NK-92 treated with Interleukin-12 subunit alpha and Interleukin-12 subunit beta, amount 100 ng/mL, for 24 hours (cell line): ENCODE data around the gene HSFX4.
"Not testable (repeated sequence)": the region's sequence is repeated elsewhere in the genome, so short reads cannot be mapped to it uniquely, and the experiment has no call there.

ENCODE experiments used
- DNase-seq: peaks from one replicate; lab custom pipeline; 2025; lab: John Stamatoyannopoulos, UW

The HSFX4 gene, protein sequence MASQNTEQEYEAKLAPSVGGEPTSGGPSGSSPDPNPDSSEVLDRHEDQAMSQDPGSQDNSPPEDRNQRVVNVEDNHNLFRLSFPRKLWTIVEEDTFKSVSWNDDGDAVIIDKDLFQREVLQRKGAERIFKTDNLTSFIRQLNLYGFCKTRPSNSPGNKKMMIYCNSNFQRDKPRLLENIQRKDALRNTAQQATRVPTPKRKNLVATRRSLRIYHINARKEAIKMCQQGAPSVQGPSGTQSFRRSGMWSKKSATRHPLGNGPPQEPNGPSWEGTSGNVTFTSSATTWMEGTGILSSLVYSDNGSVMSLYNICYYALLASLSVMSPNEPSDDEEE

GRCh38 chrX:149929400-149929799 lies at the start of gene HSFX4:
TSS of gene HSFX4 (plus strand) at chrX:149929573. CDS start at chrX:149929645, 72 bp downstream.
- DNase-seq = not testable (repeated sequence)

GRCh38 chrX:149881081-149881711 lies 48.2 kb upstream of the HSFX4 start, which contains the start of gene MAGEA8:
TSS of gene MAGEA8 (plus strand) at chrX:149881183. CDS start at chrX:149884273, 3,090 bp downstream.
- DNase-seq = no peak

DNA sequence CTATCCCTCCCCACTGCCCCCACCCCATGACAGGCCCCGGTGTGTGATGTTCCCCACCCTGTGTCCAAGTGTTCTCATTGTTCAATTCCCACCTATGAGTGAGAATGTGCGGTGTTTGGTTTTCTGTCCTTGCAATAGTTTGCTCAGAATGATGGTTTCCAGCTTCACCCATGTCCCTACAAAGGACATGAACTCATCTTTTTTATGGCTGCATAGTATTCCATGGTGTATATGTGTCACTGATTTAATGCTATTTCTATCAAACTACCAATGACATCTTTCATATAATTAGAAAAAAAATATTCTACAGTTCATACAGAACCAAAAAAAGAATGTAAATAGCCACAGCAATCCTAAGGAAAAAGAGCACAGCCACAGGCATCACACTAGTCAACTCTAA lies 38.5 kb upstream of the HSFX4 start:
- DNase-seq = not testable (repeated sequence)

GRCh38 chrX:149898554-149898953 lies 30.8 kb upstream of the HSFX4 start:
- no peak for DNase-seq

DNA sequence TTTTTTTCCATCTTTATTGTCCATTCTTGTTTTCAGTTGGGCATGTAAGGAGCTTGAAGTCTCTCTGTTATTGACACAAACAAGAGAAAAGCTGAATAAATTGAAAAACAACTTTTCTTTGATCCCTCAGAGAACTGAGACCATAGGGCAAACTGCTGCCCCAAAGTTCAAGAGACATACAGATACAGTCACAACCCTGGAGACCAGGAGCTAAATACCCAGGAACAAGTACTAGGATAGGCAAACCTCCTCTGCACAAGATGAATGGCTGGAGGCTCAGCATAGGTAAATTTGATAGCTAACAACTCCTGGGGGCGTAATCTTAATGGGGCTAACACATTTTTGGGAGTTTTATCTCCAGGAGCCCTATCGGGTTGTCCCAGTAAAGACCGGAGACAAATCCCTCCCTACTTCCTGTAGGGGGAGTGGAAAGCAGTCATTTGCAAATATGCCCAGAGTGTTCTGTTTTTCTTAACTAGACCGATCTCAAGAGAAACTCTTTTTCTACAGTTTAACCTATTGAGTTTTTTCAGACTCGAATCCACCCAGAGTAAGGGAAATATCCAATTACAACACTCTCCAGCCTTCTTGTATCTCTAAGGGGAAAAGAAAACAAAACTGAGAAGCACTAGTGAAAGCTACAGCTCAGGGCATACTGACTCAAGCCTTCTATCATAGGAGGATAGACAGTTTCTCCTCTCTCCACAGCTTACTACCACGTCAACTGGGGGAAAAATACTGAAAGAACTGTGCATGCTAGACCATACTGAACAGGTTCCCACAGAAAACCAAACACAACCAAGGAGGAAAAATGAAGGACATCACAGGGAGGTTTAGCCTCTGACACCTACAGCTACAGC lies 25.3 kb upstream of the HSFX4 start:
- DNase-seq = no peak

- no peak for DNase-seq
Measured at GRCh38 chrX:149908308-149908707, 21.1 kb upstream of the HSFX4 start.

DNA sequence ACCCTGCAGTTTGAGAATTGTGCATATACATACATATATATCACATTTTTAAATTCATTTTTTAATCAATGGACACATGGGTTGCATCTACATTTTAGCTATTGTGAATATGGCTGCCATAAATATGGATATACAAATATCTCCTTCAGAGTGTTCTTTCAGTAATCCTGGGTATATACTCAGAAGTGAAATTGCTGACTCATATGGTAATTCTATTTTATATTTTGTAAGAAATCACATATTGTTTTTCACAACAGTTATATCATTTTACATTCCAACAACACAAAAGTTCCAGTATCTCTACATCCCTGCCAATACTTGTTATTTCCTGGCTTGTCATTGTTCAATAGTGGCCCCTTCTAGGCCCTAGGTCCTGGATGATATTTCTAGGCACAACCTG lies 20.6 kb upstream of the HSFX4 start:
- DNase-seq = no peak

DNA sequence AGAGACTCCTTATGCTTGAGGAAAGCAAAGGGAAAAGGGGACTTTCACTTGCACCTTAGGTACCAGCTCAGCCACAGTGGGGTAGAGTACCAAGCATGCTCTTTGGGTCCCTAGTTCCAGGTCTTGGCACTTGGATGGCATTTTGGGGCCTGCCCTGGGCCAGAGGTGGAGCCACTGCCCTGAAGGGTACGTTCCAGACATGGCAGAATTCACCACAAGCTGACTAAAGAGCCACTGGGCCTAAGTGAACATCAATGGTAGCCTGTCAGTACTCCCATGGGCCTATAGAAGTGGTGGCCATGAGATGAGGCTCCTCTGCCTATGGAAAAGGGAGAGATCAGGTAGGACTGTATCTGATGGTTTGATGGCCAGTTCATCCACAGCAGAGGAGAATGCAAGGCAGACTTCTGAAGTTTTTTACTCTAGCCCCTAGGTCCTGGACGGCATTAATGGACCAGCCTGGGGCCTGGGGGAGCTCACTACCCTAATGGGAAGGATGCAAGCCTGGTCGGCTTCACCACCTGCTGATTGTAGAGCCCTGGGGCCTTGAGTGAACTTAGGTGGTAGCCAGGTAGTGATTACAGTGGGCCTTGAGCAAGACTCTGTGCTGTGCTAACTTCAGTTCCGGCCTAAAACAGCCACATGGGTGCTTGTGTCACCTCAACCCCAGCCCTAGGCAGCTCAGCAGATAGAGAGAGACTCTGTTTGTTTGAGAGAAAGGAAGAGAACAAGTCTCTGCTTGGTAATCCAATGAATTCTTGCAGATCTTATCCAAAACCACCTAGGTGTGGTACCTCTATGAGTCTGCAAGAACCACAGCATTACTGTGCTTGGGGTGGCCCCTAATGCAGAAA lies 19.8 kb upstream of the HSFX4 start:
- no peak for DNase-seq

DNA sequence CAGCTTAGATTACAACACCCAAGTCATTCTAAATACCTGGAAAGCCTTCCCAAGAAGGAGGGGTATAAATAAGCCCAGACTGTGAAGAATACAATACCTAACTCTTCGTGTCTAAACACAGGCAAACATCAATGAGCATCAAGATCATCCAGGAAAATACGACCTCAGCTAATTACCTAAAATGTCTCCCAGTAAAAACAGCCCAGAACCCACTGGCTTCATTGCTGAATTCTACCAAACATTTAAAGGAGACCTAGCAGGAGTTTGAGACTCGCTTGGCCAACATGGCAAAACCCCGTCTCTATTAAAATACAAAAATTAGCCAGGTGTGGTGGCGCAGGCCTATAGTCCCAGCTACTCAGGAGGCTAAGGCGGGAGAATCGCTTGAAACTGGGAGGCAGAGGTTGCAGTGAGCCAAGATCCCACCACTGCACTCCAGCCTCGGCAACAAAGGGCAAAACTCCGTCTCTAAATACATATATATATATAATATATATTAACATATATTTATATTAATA lies 19.1 kb upstream of the HSFX4 start:
- DNase-seq = no peak

DNA sequence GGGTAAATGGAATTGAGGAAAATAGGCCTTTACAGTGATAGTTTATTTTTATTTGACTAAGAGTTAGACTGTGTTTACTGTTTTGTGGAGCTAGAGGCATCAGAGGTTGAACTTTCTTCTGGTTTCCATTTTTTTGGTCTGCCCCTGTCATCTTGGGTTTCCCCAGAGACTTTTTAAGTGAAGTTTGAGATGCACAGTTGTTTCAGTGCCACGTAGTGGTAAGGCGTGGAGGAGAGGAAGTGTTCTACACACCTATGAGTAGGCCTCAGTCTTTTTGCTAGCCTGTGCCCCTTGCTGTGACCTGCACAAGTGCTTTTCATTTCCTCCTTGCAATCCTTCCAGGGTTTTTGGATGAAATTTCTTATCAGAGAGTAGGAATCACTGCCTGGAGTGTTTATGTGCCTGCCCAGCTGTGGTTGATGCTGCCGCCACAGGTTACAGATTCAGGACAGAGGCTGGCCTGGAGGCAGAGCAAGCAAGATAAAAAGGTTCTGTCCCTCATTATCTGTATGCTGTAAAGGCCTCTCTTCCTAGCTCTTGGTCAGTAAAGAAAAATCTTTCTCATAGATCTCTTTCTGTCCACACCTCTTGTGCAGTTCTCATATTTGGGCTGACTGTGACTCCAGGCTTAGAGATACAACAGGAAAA lies 12.5 kb upstream of the HSFX4 start:
- DNase-seq = no peak

DNA sequence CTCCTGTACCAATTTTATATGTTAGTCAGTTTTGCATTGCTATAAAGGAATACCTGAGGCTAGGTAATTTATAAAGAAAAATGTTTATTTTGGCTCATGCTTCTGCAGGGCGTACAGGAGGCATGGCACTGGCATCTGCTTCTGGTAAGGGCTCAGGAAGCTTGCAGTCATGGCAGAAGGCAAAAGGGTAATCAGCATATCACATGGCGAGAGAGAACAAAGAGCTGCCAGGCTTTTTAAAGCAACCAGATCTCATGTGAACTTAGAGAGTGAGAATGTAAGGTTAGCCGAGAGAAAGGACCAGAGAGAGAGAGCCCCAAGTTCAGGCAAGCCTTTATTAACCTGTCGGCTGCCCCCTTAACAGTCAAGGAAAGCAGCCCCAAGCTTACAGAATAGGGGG lies 5.5 kb upstream of the HSFX4 start:
- DNase-seq = not testable (repeated sequence)

DNA sequence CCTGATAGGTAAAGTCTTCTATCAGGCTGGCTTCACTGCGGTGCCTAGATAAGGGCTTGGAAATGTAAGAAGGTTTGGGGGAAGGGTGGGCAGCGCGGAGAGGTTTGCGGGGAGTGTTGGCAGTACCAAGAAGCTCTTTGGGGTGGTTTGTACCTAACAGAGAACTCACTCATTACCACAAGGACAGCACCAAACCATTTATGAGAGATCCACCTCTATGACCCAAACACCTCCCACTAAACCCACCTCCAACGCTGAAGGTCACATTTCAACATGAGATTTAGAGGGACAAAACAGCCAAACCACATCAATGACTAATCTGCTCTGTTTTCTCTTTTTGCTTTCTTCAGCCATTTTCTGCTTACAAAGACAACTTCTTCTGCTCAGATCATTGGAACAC lies 4.9 kb upstream of the HSFX4 start:
- not testable (repeated sequence) for DNase-seq

DNA sequence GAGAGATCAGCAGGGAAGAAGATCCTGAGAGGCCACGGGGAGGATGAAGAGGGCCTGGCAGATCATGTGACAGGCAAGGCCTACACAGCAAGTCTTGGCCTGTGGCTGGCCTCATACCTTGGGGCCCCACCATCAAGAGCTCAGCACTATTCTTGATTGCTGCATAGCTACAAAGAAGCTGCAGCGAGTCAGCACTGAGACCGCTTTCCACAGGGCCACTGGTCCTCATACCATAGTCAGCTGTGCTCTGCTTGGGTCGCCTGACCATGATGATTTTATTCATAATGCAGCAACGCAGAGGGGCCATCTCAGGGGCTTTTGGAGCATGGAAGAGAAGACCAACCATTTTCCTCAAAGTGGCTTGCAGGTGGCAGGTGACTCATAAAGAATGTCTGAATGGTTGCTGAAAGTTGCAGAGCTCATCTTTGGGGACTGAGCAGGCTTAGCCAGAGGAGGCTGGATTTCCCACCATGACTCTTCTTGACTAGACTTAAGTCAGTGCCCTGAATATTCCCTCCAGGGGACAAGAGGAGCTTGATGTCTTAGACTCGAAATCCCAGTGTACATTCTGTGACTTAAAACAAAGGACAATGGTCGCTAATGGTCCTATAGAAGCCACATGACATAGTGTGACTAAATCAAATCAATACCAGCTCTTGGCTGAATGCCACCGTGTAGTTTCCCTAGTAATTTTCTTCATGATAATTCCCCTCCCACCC lies 2.0 kb upstream of the HSFX4 start:
- DNase-seq = not testable (repeated sequence)

- DNase-seq = not testable (repeated sequence)
Measured at GRCh38 chrX:149927964-149928258, 1.5 kb upstream of the HSFX4 start.

DNA sequence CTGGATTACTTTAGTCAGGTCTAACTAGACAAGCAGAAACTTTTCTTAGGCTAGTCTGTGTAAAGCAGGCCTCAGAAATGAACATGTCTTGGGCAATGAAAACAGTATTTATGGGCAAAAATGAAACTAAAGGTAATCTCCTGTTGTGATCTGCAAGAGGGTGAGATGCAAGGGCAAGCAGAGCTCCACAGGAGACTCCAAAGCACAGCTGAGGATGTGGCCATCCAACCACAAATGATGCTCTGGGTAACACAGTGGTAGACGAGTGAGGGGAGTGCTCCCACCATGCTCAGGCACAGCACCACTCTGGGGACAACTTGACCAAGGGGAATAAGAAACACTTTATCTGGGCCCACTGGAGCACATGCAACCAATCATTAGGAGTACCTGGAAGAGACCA lies 738 bp upstream of the HSFX4 start:
- DNase-seq = not testable (repeated sequence)

- DNase-seq = not testable (repeated sequence)
Measured at GRCh38 chrX:149931355-149931754, 2.0 kb downstream of the HSFX4 start.

GRCh38 chrX:149932150-149932549 lies 2.8 kb downstream of the HSFX4 start:
- not testable (repeated sequence) for DNase-seq

DNA sequence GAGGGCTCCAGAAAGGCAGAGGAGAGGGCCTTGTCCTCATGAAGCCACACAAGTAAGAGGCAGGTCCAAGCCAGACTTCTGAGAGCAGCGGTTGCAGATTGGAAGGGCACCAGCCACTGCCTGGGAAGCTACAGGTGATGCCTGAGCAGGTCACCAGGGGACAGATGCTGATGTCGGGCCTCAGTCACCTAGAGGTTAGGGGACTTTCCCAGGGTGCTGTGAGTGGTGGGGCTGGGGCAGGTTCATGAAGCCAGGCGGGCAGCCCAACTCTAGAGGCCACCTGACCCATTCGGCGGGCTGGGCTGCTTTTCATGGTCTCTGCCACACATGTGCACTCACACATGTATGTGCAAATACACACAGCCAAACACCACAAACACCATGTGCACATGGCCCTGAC lies 3.6 kb downstream of the HSFX4 start:
- not testable (repeated sequence) for DNase-seq

GRCh38 chrX:149933547-149933946 lies 4.2 kb downstream of the HSFX4 start:
- not testable (repeated sequence) for DNase-seq

DNA sequence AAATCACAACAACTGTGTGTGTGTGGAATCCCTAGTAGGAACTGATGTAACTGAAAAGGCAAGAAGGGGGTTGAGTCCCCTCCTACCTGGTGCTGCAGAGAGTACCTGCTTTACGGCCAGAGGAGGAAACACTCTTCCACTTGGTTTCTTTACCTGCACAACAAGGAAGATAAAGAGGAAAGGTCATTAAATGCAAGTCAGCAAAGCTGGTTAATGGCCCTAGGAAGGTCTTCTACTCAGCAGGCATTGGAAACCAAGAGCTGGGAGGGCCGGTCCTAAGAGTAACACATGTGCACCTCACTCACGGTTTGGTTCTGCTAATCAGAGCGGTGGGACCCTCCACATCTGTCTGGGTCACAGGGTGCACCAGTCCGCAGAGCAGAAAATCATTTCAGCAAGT lies 8.0 kb downstream of the HSFX4 start:
- not testable (repeated sequence) for DNase-seq
